TTC549 (cell line): Measurements from ENCODE around the gene ADCYAP1R1.

ENCODE experiments used
- FAIRE-seq: peaks from 2 replicates; lab custom pipeline; 2012; peaks lifted over from hg19 to GRCh38; lab: Jason Lieb, UNC

The ADCYAP1R1 gene

GRCh38 chr7:31106303-31107105 is 54.4 kb downstream of the ADCYAP1R1 start:
- no peak for FAIRE-seq

- no peak for FAIRE-seq
Measured at GRCh38 chr7:31107106-31108090, 55.3 kb downstream of the ADCYAP1R1 start.

- FAIRE-seq = no peak
Measured at GRCh38 chr7:31108097-31108657, 56.1 kb downstream of the ADCYAP1R1 start.

- FAIRE-seq = no peak
Measured at GRCh38 chr7:31109751-31110150, 57.6 kb downstream of the ADCYAP1R1 start.

- FAIRE-seq = no peak
Measured at GRCh38 chr7:31110331-31111108, 58.4 kb downstream of the ADCYAP1R1 start.

- no peak for FAIRE-seq
Measured at GRCh38 chr7:31111109-31111451, 59.0 kb downstream of the ADCYAP1R1 start.

- FAIRE-seq = no peak
Measured at GRCh38 chr7:31113660-31114059, 61.6 kb downstream of the ADCYAP1R1 start.

GRCh38 chr7:31114593-31115343 is 62.7 kb downstream of the ADCYAP1R1 start:
- no peak for FAIRE-seq

- no peak for FAIRE-seq
Measured at GRCh38 chr7:31116615-31117014, 64.5 kb downstream of the ADCYAP1R1 start.

GRCh38 chr7:31119249-31119648 is 67.1 kb downstream of the ADCYAP1R1 start:
- FAIRE-seq = no peak

- FAIRE-seq = no peak
Measured at GRCh38 chr7:31120800-31121513, 68.8 kb downstream of the ADCYAP1R1 start.

GRCh38 chr7:31121601-31122000 is 69.5 kb downstream of the ADCYAP1R1 start:
- no peak for FAIRE-seq

- no peak for FAIRE-seq
Measured at GRCh38 chr7:31122649-31123058, 70.5 kb downstream of the ADCYAP1R1 start.

- no peak for FAIRE-seq
Measured at GRCh38 chr7:31123321-31123720, 71.2 kb downstream of the ADCYAP1R1 start.

GRCh38 chr7:31123726-31124125 is 71.6 kb downstream of the ADCYAP1R1 start:
- FAIRE-seq = no peak

- no peak for FAIRE-seq
Measured at GRCh38 chr7:31125171-31125570, 73.1 kb downstream of the ADCYAP1R1 start.

GRCh38 chr7:31126976-31127375 is 74.9 kb downstream of the ADCYAP1R1 start:
- FAIRE-seq = no peak

GRCh38 chr7:31129067-31129466 is 77.0 kb downstream of the ADCYAP1R1 start:
- FAIRE-seq = no peak

GRCh38 chr7:31133497-31133896 is 81.4 kb downstream of the ADCYAP1R1 start:
- FAIRE-seq = no peak
